CD8-positive, alpha-beta memory T cell (primary cell): ENCODE results near the gene LYVE1. TPM values are rescaled to one million over a fixed set of nuclear protein-coding genes. Genes with fewer than 3 reads are reported as not detected.

Experiments
- CTCF ChIA-PET: fragments of 350-600 bp; sonication (Branson Sonifier 250); formaldehyde crosslinking; loops from one replicate; lab custom pipeline; 2021; ENCODE audit warnings: antibody characterized with exemption; lab: Charles Lee
- POLR2A ChIA-PET: fragments of 350-600 bp; sonication (Branson Sonifier 250); formaldehyde crosslinking; loops from one replicate; lab custom pipeline; 2021; ENCODE audit warnings: antibody characterized with exemption; lab: Charles Lee
- DNase-seq, 5 donors: peaks; one replicate each; pipeline versions ENCODE4 v3.0.0 to v3.0.0-alpha.2; 2020 to 2022; ENCODE audit warnings: mixed read lengths in 1 of 5
- H3K27ac ChIP-seq: one replicate; pipeline ENCODE4 v1.7.0; 2013; ENCODE audit warnings: low read depth, mild to moderate bottlenecking, low read length, moderate library complexity
- H3K27me3 ChIP-seq: 2 replicates; pipeline ENCODE4 v1.7.0; 2013; ENCODE audit warnings: low read length, mild to moderate bottlenecking; ENCODE audit not compliant: insufficient read depth, poor library complexity, severe bottlenecking
- H3K36me3 ChIP-seq: 2 replicates; pipeline ENCODE4 v1.7.0; 2013; ENCODE audit warnings: mild to moderate bottlenecking, low read length, moderate library complexity; ENCODE audit not compliant: insufficient read depth
- H3K4me1 ChIP-seq: 2 replicates; pipeline ENCODE4 v1.7.0; 2013; ENCODE audit warnings: mild to moderate bottlenecking, low read length, moderate library complexity; ENCODE audit not compliant: insufficient read depth
- H3K4me3 ChIP-seq: 2 replicates; pipeline ENCODE4 v1.7.0; 2013; ENCODE audit warnings: mild to moderate bottlenecking, low read length
- H3K9me3 ChIP-seq: 2 replicates; pipeline ENCODE4 v1.7.0; 2013; ENCODE audit warnings: mild to moderate bottlenecking, low read length
- H3K27ac Mint-ChIP-seq, 8 donors: one replicate each; pipeline ENCODE4 v1.8.0; 2020 to 2021; ENCODE audit warnings: mixed read lengths in 8 of 8, mild to moderate bottlenecking in 6 of 8, inconsistent platforms in 3 of 8, moderate library complexity in 3 of 8
- H3K27me3 Mint-ChIP-seq, 2 donors: one replicate each; pipeline ENCODE4 v1.8.0; 2020 to 2021; ENCODE audit warnings: mixed read lengths in 2 of 2, mild to moderate bottlenecking in 1 of 2, moderate library complexity in 1 of 2
- H3K36me3 Mint-ChIP-seq, 3 donors: one replicate each; pipeline ENCODE4 v1.8.0; 2020 to 2021; ENCODE audit warnings: mixed read lengths in 3 of 3, inconsistent platforms in 1 of 3, mild to moderate bottlenecking in 1 of 3
- H3K4me1 Mint-ChIP-seq, 3 donors: one replicate each; pipeline ENCODE4 v1.8.0; 2020 to 2021; ENCODE audit warnings: mixed read lengths in 3 of 3, inconsistent platforms in 1 of 3, mild to moderate bottlenecking in 1 of 3
- H3K4me3 Mint-ChIP-seq, 7 donors: one replicate each; pipeline ENCODE4 v1.8.0; 2020 to 2021; ENCODE audit warnings: mixed read lengths in 7 of 7, mild to moderate bottlenecking in 6 of 7, moderate library complexity in 4 of 7, inconsistent platforms in 2 of 7
- H3K9me3 Mint-ChIP-seq, 5 donors: one replicate each; pipeline ENCODE4 v1.8.0; 2020 to 2022; ENCODE audit warnings: mixed read lengths in 5 of 5, mild to moderate bottlenecking in 3 of 5, moderate library complexity in 2 of 5, inconsistent platforms in 1 of 5
- polyA plus RNA-seq: library from polyadenylated mRNA; unstranded; fragments of 300-500 nt; fragmentation: Illumina TruSeq; gene quantifications from one replicate; pipeline ENCODE4 v1.2.3, GENCODE V29; 2021
- total RNA-seq, 2 experiments: library from RNA; stranded (reverse); gene quantifications; one replicate each; pipeline ENCODE4 v1.2.3, GENCODE V29; 2021

The LYVE1 gene
- total and polyA plus RNA-seq, 3 experiments from 2014 or later: not detected

- ChIA-PET POLR2A (no interaction called here), CTCF (interaction anchor here (1.5 kb wide), 1 partner anchor 102 kb away, joined by 4 read pairs; no protein-coding TSS in a partner anchor)
- Histone ChIP-seq H3K4me1 (no peaks in the 10 kb centered on the region), H3K4me3 (no peak overlapping the region), H3K9me3 (no peaks in the 10 kb centered on the region), H3K27ac (no peak overlapping the region), H3K36me3 (no peaks in the 10 kb centered on the region), H3K27me3 (no peaks in the 10 kb centered on the region)
- no peaks in the 10 kb centered on the region for H3K27me3 Mint-ChIP-seq
- DNase-seq: no peak
- H3K9me3 Mint-ChIP-seq: no peaks in the 10 kb centered on the region
- no peak overlapping the region for H3K4me3 Mint-ChIP-seq
- peaks cover 4 to 53% (median 15%) of the 10 kb centered on the region in 3 donors for H3K36me3 Mint-ChIP-seq
- H3K4me1 Mint-ChIP-seq: peaks cover 4 to 19% (median 14%) of the 10 kb centered on the region in 3 donors
- H3K27ac Mint-ChIP-seq: peak overlapping the region in 2 of 8 donors; percentile 7 to 10
Measured at GRCh38 chr11:10515418-10515817, 53.0 kb downstream of the LYVE1 start.

- Histone ChIP-seq H3K36me3 (no peaks in the 10 kb centered on the region), H3K4me1 (no peaks in the 10 kb centered on the region), H3K4me3 (no peak overlapping the region), H3K27ac (no peak overlapping the region), H3K27me3 (no peaks in the 10 kb centered on the region), H3K9me3 (no peaks in the 10 kb centered on the region)
- DNase-seq: no peak
- Mint-ChIP-seq H3K9me3 (no peaks in the 10 kb centered on the region), H3K4me3 (no peak overlapping the region), H3K27ac (peak overlapping the region in 2 of 8 donors; percentile 15 to 79), H3K4me1 (peaks cover 4 to 19% (median 14%) of the 10 kb centered on the region in 3 donors), H3K36me3 (peaks cover 4 to 49% (median 15%) of the 10 kb centered on the region in 3 donors), H3K27me3 (no peaks in the 10 kb centered on the region)
- POLR2A ChIA-PET: no interaction called here
- CTCF ChIA-PET: interaction anchor here (1.5 kb wide), 1 partner anchor 101 kb away, joined by 4 read pairs; no protein-coding TSS in a partner anchor
Measured at GRCh38 chr11:10514709-10515108, 53.8 kb downstream of the LYVE1 start.

- POLR2A ChIA-PET: no interaction called here
- no peak overlapping the region for H3K27ac ChIP-seq
- CTCF ChIA-PET: interaction anchor here (1.5 kb wide), 1 partner anchor 101 kb away, joined by 4 read pairs; no protein-coding TSS in a partner anchor
- H3K27me3 Mint-ChIP-seq: no peaks in the 10 kb centered on the region
- H3K9me3 ChIP-seq: no peaks in the 10 kb centered on the region
- H3K36me3 ChIP-seq: no peaks in the 10 kb centered on the region
- peaks cover 4 to 19% (median 14%) of the 10 kb centered on the region in 3 donors for H3K4me1 Mint-ChIP-seq
- peak overlapping the region in 3 of 8 donors; percentile 10 to 52 (median 21) for H3K27ac Mint-ChIP-seq
- no peaks in the 10 kb centered on the region for H3K9me3 Mint-ChIP-seq
- peaks cover 4 to 44% (median 15%) of the 10 kb centered on the region in 3 donors for H3K36me3 Mint-ChIP-seq
- H3K4me3 ChIP-seq: no peak overlapping the region
- no peak overlapping the region for H3K4me3 Mint-ChIP-seq
- DNase-seq: no peak
- no peaks in the 10 kb centered on the region for H3K27me3 ChIP-seq
- H3K4me1 ChIP-seq: no peaks in the 10 kb centered on the region
Measured at GRCh38 chr11:10514202-10514601, 54.3 kb downstream of the LYVE1 start.

GRCh38 chr11:10511181-10511621 is 57.3 kb downstream of the LYVE1 start:
- Mint-ChIP-seq H3K36me3 (peaks cover 0 to 35% (median 11%) of the 10 kb centered on the region in 3 donors), H3K4me1 (peaks cover 4 to 19% (median 14%) of the 10 kb centered on the region in 3 donors), H3K27ac (peak overlapping the region in 1 of 8 donors; percentile 12), H3K9me3 (no peaks in the 10 kb centered on the region), H3K27me3 (no peaks in the 10 kb centered on the region), H3K4me3 (no peak overlapping the region)
- Histone ChIP-seq H3K4me1 (no peaks in the 10 kb centered on the region), H3K27me3 (no peaks in the 10 kb centered on the region), H3K27ac (no peak overlapping the region), H3K36me3 (peaks cover 8% of the 10 kb centered on the region), H3K9me3 (no peaks in the 10 kb centered on the region), H3K4me3 (no peak overlapping the region)
- ChIA-PET POLR2A (no interaction called here), CTCF (no interaction called here)
- no peak for DNase-seq

Other genes with a start within 250 kb of the LYVE1 start
- gene AMPD3, start 113.4 kb downstream of the LYVE1 start, total RNA-seq: 10 to 100 TPM; 10.8 to 12.2 TPM
- 12.0 TPM for gene AMPD3, start 113.4 kb downstream of the LYVE1 start, polyA plus RNA-seq
- 10 to 100 TPM; 19.6 to 20.0 TPM for gene RNF141, start 27.5 kb downstream of the LYVE1 start, total RNA-seq
- 19.2 TPM for gene RNF141, start 27.5 kb downstream of the LYVE1 start, polyA plus RNA-seq
- gene IRAG1, start 125.1 kb upstream of the LYVE1 start, total RNA-seq: not detected
- gene IRAG1, start 125.1 kb upstream of the LYVE1 start, polyA plus RNA-seq: not detected
- gene CTR9, start 182.6 kb upstream of the LYVE1 start, total RNA-seq: 10 to 100 TPM; 49.9 to 60.8 TPM
- 57.9 TPM for gene CTR9, start 182.6 kb upstream of the LYVE1 start, polyA plus RNA-seq
- 1,000 to 10,000 TPM; 1,516 to 1,609 TPM for gene EIF4G2, start 240.3 kb upstream of the LYVE1 start, total RNA-seq
- gene EIF4G2, start 240.3 kb upstream of the LYVE1 start, polyA plus RNA-seq: 547 TPM